Neutrophil (primary cell): ENCODE measurements around the gene DPF3.

ENCODE experiments used
- H3K27ac ChIP-seq: fragments of 200-600 bp; sonication (generic); 2 replicates; pipeline ENCODE4 v1.5.1; 2016; ENCODE audit warnings: mild to moderate bottlenecking, moderate library complexity
- H3K27me3 ChIP-seq: fragments of 200-600 bp; sonication (generic); 2 replicates; pipeline ENCODE4 v1.6.0; 2016; ENCODE audit warnings: mild to moderate bottlenecking
- H3K36me3 ChIP-seq: fragments of 200-600 bp; sonication (generic); 2 replicates; pipeline ENCODE4 v1.5.1; 2017
- H3K4me1 ChIP-seq, 2 experiments: fragments of 200-600 bp in 1 of 2; sonication (generic) in 1 of 2; 1 replicate in 1 of 2; 2 replicates in 1 of 2; pipeline versions ENCODE4 v1.5.1 to v1.6.1; 2013 to 2016; ENCODE audit warnings: low read depth in 1 of 2, low read length in 1 of 2, mild to moderate bottlenecking in 1 of 2, moderate library complexity in 1 of 2; ENCODE audit not compliant: control insufficient read depth in 1 of 2, insufficient read depth in 1 of 2
- H3K4me3 ChIP-seq, 2 experiments: fragments of 200-600 bp in 1 of 2; sonication (generic) in 1 of 2; 1 replicate in 1 of 2; 2 replicates in 1 of 2; pipeline ENCODE4 v1.5.1; 2013 to 2016; ENCODE audit warnings: low read depth in 1 of 2, low read length in 1 of 2, mild to moderate bottlenecking in 1 of 2, moderate library complexity in 1 of 2
- H3K9me3 ChIP-seq: fragments of 200-600 bp; sonication (generic); 2 replicates; pipeline ENCODE4 v1.5.1; 2016
- CTCF ChIP-seq: fragments of 200-600 bp; sonication (generic); IDR thresholded peaks from 2 replicates; pipeline ENCODE4 v1.5.1; 2016; ENCODE audit warnings: antibody characterized with exemption

DPF3 gene

GRCh38 chr14:72801381-72801812 is 92.5 kb downstream of the DPF3 start:
- no peak overlapping the region for H3K4me3 ChIP-seq
- H3K9me3 ChIP-seq = no peaks in the 10 kb centered on the region
- H3K27me3 ChIP-seq = no peaks in the 10 kb centered on the region
- H3K27ac ChIP-seq = no peak overlapping the region
- no peaks in the 10 kb centered on the region for H3K4me1 ChIP-seq
- no peak for TF ChIP-seq CTCF
- no peaks in the 10 kb centered on the region for H3K36me3 ChIP-seq

- H3K4me1 ChIP-seq = no peaks in the 10 kb centered on the region
- no peaks in the 10 kb centered on the region for H3K9me3 ChIP-seq
- no peaks in the 10 kb centered on the region for H3K27me3 ChIP-seq
- no peak overlapping the region for H3K27ac ChIP-seq
- H3K4me3 ChIP-seq = no peak overlapping the region
- no peak for TF ChIP-seq CTCF
- H3K36me3 ChIP-seq = no peaks in the 10 kb centered on the region
Measured at GRCh38 chr14:72800848-72801370, 93.0 kb downstream of the DPF3 start.

GRCh38 chr14:72800296-72800695 is 93.6 kb downstream of the DPF3 start:
- Histone ChIP-seq H3K27ac (no peak overlapping the region), H3K4me1 (no peaks in the 10 kb centered on the region), H3K27me3 (no peaks in the 10 kb centered on the region), H3K4me3 (no peak overlapping the region), H3K36me3 (no peaks in the 10 kb centered on the region), H3K9me3 (no peaks in the 10 kb centered on the region)
- TF ChIP-seq CTCF = no peak

GRCh38 chr14:72796935-72797334 is 97.0 kb downstream of the DPF3 start:
- Histone ChIP-seq H3K9me3 (no peaks in the 10 kb centered on the region), H3K27ac (no peak overlapping the region), H3K4me1 (no peaks in the 10 kb centered on the region), H3K4me3 (no peak overlapping the region), H3K36me3 (no peaks in the 10 kb centered on the region), H3K27me3 (no peaks in the 10 kb centered on the region)
- TF ChIP-seq CTCF = no peak

- Histone ChIP-seq H3K27ac (no peak overlapping the region), H3K4me1 (no peaks in the 10 kb centered on the region), H3K4me3 (no peak overlapping the region), H3K27me3 (no peaks in the 10 kb centered on the region), H3K9me3 (no peaks in the 10 kb centered on the region), H3K36me3 (no peaks in the 10 kb centered on the region)
- no peak for TF ChIP-seq CTCF
Measured at GRCh38 chr14:72793156-72793939, 100.6 kb downstream of the DPF3 start.
